Activated T-helper 2 cell treated with anti-CD3 and anti-CD28 coated beads, Interferon-gamma antibody, Interleukin-2, Interleukin-4, amounts not matched to agents 10 μg/mL and 5 μg/mL and 100 μg/mL, durations not matched to agents 14 hours and 24 hours and 36 hours (primary cell): Measurements from ENCODE around the gene B2M. TPM values are rescaled to one million over a fixed set of nuclear protein-coding genes. Genes with fewer than 3 reads are reported as not detected.

Experiments
- total RNA-seq: library from RNA; stranded (reverse); gene quantifications from 2 replicates; pipeline ENCODE4 v1.2.3, GENCODE V29; 2022

The B2M gene
- total RNA-seq, 1 donor from 2014 or later, result 4,961 TPM

Other genes starting within 250 kb of the B2M start
- gene EIF3J, start 174.4 kb upstream of the B2M start, total RNA-seq, result 127 and 135 TPM in 2 replicates
- 71.2 and 75.8 TPM in 2 replicates for gene SPG11, start 47.9 kb upstream of the B2M start, total RNA-seq
- gene PATL2, start 194 bp upstream of the B2M start, total RNA-seq, result 15.3 and 16.9 TPM in 2 replicates
- gene TRIM69, start 25.0 kb downstream of the B2M start, total RNA-seq, result 70.8 and 75.1 TPM in 2 replicates
- gene TERB2, start 245.2 kb downstream of the B2M start, total RNA-seq, result not detected in 2 replicates